Activated T-helper 1 cell treated with Interleukin-2 at 50 U/mL for 16 hours (primary cell): Measurements from ENCODE around the gene H6PD.

Experiments
- DNase-seq: peaks from one replicate; pipeline ENCODE4 v3.0.0-alpha.2; 2020; ENCODE audit warnings: low read depth

H6PD gene

DNA sequence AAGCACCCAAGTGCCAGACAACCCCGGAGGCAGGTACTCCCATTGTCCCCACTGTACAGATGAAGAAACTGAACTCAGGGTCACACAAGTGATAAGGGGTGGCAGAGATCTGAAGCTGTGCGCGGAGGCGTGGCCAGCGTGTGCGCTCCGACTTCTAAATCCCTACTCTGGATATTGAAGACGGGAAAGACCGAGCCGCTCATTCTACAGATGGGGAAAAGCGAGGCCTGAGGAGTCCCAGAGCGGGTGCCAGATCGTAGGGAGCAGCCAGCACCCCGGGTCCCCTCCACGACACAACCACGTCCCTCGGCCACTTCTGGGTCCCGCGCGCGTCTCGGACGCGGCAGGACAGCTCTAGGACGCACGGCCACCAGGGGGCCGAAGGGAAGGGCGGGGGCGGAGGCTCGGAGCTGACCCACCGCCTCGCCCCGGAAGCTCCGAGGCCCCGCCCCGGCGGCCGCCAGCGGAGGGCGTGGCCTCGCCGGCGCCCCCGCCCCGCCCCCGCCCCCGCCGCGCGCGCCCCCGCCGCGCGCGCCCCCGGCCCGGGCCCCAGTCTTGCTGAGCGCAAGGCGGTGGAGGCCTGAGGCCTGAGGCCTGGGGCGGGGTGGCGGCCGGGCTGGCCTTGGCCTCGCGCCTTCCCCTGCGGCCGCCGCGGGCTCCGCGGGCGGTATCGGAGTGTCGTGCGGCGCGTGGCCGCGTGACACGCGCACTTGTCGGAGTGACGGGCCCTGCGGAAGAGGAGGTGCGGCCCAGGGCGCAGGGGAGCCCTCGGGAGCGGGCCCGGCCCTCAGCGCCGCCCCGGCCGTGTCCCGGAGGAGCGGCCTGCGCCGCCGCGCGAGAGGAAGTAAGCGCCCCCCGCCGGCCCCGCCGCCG is at the start of gene H6PD:
Gene H6PD (plus strand): TSS at position 552 of the 873 bp plus-strand sequence. CDS start 10,161 bp downstream, outside the sequence.
- DNase-seq = peak; percentile 72

DNA sequence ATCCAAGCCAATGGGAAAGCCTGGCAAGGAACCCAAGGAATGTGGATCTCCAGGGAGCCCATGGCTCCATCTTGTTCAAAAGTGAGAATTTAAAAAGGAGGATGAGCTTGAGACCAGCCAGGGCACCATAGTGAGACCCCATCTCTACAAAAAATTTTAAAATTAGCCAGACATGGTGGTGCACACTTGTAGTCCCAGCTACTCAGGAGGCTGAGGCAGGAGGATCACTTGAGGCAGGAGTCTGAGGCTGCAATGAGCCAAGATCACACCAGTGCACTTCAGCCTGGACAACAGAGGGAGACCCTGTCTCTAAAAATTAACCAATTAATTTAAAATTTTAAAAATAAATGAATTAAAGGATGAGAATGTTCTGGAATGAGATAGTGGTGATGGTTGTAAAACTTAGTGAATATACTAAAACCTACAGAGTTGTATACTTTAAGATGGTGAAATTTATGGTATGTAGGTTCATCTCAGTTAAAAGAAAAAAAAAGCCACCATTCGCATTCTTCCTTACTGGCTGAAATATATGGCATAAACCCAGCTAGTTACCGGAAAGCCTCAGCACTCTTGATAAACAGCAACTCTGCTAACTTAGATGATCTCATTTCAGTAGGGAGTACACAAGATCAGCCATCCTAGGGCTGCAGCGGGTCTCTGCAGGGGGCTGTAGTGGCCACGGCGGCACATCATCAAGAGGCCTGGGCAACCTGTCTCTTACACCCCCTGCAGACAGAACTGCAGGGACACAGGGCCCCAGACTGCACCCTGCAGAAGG is 48.3 kb upstream of the H6PD start:
- DNase-seq = no peak

GRCh38 chr1:9187004-9187403 is 47.6 kb upstream of the H6PD start:
- DNase-seq = no peak

GRCh38 chr1:9190234-9190633 is 44.3 kb upstream of the H6PD start:
- no peak for DNase-seq

GRCh38 chr1:9191231-9191630 is 43.3 kb upstream of the H6PD start:
- no peak for DNase-seq

GRCh38 chr1:9192578-9193232 is 41.9 kb upstream of the H6PD start:
- DNase-seq = no peak

DNA sequence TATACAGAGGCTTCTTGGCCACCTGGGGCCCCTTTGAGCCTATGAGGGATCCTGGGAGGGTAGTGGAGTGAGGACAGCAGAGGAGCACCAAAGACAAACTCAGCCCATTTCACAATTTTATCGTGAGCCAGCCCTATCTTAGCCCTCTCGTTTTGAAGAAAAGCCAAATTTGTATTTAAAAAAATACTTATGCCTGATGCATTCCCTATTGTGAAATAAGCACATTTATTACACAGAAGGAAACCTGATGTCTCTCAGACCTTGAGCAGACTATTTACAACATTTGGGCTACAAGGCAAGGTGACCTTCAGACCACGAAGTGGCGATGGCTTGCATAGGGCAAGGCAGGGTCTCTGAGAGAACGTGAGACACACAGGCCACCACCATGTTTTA is 41.3 kb upstream of the H6PD start:
- no peak for DNase-seq

- DNase-seq = no peak
Measured at GRCh38 chr1:9194024-9194423, 40.5 kb upstream of the H6PD start.

DNA sequence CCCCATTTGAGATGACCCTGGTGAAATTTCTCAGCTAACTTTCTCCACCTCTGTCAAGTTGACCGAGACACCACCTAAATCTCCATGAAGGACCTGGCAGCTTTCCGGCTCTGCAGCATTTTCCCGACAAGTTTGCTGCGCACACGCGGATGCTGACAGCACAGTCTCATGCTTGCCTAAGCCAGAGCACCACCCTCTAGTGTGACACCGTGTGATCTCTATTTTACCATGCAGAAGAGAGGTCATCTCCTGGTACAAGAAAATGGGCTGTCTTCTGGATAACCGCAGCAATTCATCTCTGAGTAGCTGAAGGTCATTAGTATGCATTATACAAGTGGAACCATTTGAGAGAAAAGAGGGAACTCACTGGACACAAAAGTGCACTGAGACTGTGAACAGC is 38.9 kb upstream of the H6PD start:
- DNase-seq = no peak

DNA sequence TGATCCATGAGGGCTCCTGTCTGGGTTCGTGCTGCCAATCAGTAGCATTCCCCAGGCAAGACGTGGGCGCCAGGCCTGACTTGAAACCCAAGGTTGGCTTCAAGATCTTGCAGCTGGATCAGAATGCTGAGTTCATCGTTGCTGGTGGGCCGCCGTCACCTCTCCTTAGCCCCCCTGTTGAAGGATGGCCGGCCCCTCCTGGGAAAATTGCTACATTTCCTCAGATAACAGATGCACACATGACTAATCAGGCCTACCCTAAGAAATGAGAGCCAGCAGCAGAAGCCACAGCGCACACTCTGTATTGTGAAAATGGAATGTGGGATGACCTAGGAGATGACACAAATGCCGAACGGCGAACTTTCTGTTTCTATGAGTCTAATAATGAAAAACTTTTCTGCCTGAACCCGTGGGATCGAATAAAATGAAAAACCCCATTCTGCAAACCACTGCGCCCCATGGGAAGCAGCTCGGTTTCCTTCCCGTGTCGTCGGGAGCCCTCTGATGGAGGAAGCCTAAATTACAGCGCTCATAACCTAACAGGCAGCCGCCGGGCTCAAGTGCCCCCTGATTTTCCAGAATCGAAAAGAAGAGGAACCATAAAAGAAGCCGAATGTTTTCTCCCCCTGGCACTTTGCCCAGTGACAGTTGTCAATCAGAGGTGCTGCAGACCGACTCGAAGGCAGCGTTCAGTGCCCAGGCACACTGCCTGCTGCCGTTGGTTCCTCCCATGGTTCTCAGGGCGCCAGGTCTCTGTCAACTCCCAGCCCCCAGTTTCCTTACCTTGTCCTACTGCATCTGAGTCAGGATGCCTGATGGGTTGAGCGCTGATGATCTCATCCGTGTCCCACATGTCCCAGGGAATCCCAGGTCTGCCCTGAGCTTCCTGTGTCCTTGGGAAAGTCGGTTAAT is 38.2 kb upstream of the H6PD start:
- peak; percentile 20 for DNase-seq

DNA sequence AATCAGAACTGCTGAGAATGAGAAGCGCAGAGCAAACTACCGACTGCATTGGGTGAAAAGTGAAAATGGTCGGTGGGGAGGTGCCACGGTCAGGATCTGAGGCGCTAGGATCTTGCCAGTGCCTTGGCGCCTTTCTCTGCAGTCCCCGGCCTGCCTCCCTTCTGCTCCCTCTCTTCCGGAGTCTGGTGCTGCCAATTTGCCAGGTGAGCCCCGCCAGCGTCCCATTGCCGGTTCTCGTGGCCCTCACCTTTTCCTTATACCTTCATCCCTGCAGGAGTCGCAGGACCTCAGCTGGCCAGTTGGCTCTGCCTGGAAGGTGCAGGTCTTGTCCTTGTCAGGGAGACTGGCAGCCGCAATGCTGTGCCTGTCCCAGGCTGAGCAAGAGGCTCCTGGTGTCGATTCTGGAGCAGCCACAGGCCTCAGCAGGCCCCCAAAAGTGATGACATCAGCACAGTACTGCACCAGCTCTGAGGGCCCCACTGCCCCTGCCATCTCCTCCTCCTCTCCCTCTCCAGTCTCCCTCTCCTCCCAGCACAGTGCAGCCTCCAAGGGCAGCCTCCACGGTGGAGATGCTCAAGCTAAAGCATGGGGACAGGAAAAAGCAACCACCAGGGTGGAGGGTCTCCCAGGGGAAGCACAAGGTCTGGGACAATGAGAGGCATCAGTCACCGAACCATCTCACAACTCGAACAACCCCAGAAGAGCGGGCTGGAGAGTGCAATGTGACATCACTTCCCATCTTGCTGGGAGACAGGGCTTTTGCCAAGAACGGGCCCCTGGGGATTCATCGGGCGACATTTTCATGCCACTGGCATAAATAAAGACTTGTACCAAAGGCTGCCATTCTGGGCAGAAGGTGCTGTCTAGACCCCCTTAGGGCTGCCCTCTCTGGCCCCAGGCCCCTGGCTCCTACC is 37.1 kb upstream of the H6PD start:
- no peak for DNase-seq

- DNase-seq = no peak
Measured at GRCh38 chr1:9198538-9199361, 35.8 kb upstream of the H6PD start.

DNA sequence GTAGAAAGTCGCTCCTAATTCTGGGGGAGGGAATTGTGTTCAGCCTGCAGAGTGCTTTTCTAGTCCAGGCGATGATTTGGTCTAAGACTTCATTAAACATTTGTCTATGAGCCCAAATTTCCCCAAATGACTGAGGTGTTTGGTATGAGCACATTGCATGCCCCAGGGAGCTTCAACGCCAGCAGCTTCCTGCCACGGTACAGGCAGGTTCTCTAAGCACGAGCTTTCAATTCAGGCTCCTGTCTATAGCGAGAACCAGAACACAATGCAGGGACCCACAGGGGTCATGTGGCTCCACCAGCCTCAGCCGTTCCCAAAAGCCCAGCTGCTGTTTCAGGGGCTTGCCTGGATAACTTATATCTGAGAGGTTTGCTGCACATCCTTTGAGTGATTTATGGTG is 34.1 kb upstream of the H6PD start:
- no peak for DNase-seq

DNA sequence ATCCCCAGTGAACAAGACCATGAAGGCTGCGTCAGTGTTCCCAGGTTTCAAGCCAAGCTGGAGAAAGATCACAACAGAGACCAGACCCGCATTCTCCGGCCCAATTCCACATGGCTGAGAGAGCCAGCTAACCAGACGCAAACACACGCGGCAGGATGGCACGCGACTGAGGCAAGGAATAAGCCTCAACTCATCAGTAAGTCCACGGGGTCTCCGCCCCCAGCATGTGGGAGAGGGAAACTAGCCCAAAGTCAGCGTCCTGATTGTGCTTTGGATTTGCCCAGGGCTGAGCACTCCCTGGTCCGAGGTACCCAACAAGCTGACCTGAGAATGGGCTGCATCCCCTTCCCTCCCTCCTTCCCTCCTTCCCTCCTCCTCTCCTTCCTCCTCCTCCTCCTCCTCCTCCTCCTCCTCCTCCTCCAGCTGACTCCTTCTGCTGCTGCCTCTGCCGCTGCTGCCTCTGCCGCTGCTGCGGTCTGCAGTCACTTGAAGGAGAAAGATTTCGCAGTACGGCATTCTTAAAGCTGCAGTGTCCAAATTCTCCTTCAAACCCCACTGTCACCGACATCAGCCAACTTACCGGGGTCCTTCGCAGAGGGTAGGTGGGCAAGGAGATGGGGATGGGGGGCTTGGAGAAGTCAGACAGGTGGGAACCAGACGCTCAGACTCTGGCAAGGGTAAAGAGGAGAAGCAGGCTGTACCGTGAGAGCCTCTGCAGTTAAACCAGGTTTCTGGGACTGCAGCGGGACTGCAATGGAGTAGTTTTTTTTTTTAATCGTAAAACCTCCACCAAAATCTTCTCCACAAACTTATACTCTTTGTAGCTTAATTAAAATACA is 33.0 kb upstream of the H6PD start:
- no peak for DNase-seq

GRCh38 chr1:9202240-9202870 is 32.2 kb upstream of the H6PD start:
- DNase-seq = no peak

DNA sequence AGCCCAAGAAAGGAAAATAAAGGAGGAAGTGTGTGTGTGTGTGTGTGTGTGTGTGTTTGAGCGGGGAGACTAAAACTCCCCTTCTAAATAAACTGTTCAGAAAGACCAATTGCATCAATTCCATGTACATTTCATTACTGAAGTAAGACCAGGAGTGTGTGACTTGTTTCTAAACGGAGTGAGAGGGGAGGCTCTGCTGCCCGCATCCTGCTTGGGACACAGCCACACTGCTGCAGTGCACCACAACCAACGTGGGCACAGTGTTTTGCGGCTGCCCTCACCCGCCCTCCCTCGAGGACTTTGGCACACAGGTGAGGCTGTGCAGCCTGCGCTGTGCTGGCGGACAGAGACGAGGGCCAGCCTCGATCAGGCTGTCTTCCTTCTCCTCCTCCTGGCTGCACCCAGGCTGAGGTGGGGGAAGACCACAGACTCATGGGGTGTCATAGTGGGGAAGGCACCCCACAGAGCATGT is 31.0 kb upstream of the H6PD start:
- no peak for DNase-seq

GRCh38 chr1:9204156-9204720 is 30.3 kb upstream of the H6PD start:
- DNase-seq = no peak

DNA sequence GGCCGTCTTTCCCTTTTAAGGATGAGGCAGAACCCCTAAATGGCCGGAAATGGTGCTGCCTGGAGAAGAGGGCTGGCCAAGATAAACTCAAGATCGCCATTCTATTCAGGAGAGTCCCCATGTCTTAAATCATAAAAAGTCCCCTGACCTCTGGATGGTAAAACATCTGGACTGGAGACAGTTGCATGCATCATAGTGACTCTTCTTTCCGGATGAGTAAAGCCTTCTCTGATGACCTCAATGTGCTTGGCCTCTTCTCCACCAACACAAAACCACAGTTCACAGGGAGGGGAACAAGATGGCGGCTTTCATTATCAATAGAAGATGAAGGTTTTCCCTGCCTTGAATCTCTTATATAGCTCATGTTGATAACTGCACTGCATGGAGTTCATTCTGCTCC is 27.5 kb upstream of the H6PD start:
- DNase-seq = no peak
